ENCODE data around the gene AP4E1.

GRCh38 chr15:50891159-50891558 lies 17.3 kb upstream of the AP4E1 start:
- TF ChIP-seq CTCF (IDR thresholded peaks at IDR 0.05; ENCODE audit: insufficient read depth, low read length, poor library complexity, severe bottlenecking) (no peak), EZH2phosphoT487 (conservative IDR thresholded peaks at IDR 0.05; ENCODE audit: low read length) (no peak)

All from SU-DHL-6 (cell line).